Jurkat, Clone E6-1 (cell line): Measurements from ENCODE around the gene TMEM161A.

Source experiments
- DNase-seq: peaks from one replicate; pipeline ENCODE4 v3.0.0-alpha.2; 2011; ENCODE audit warnings: low read depth, low spot score
- H3K4me3 ChIP-seq: 2 replicates; pipeline ENCODE4 v1.5.1; 2011; ENCODE audit warnings: mild to moderate bottlenecking, low read length, control low read depth, moderate library complexity

Gene TMEM161A

GRCh38 chr19:19074196-19074882 lies 63.9 kb downstream of the TMEM161A start:
- DNase-seq, result peak; percentile 35
- H3K4me3 ChIP-seq, result peak overlapping the region; percentile 5; the same call in 1 of the 2 replicates

- no peak overlapping the region for H3K4me3 ChIP-seq
- no peak for DNase-seq
These were observed 66.4 kb downstream of the TMEM161A start for GRCh38 chr19:19071897-19072296.
